VCaP (cell line): ENCODE measurements around the gene OVCH1.

Source experiments
- H3K27ac ChIP-seq: fragments of 450-650 bp; 2 replicates; pipeline ENCODE4 v1.5.1; 2017
- TF ChIP-seq, protein P1 (sequence below): fragments of 450-650 bp; conservative IDR thresholded peaks from 2 replicates; pipeline ENCODE4 v1.5.1; 2017; ENCODE audit warnings: mild to moderate bottlenecking, moderate library complexity

Gene OVCH1

DNA sequence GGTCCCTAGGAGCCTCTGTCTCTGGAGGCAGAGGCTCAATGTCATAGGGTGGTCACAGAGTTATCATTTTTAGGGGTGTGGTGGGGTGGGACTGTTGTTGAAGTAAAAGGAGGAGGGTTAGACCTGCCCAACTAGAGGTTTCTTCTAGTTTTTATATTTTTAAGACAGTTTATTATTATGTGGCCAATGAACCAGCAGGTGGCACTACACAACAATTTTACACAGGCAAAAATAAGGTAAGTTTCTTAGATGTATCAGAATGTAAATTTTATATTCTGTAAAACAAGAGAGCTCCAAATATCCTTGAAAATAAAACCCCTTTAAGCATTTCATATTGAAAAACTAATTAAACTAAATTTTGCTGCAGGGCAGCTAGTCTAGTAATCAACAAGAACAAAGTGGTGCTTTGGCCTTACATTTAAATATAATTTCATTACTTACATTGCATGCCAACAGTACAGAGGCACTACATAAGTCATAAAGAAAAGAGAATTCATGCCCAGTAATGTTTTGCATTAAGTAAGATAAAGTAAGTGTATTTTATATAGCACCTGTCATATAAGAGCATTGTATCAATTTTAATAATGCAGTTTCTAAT, 22.2 kb upstream of the OVCH1 start:
- TF ChIP-seq, protein P1, sequence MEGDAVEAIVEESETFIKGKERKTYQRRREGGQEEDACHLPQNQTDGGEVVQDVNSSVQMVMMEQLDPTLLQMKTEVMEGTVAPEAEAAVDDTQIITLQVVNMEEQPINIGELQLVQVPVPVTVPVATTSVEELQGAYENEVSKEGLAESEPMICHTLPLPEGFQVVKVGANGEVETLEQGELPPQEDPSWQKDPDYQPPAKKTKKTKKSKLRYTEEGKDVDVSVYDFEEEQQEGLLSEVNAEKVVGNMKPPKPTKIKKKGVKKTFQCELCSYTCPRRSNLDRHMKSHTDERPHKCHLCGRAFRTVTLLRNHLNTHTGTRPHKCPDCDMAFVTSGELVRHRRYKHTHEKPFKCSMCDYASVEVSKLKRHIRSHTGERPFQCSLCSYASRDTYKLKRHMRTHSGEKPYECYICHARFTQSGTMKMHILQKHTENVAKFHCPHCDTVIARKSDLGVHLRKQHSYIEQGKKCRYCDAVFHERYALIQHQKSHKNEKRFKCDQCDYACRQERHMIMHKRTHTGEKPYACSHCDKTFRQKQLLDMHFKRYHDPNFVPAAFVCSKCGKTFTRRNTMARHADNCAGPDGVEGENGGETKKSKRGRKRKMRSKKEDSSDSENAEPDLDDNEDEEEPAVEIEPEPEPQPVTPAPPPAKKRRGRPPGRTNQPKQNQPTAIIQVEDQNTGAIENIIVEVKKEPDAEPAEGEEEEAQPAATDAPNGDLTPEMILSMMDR, result peak; percentile 75
- H3K27ac ChIP-seq, result no peak overlapping the region

DNA sequence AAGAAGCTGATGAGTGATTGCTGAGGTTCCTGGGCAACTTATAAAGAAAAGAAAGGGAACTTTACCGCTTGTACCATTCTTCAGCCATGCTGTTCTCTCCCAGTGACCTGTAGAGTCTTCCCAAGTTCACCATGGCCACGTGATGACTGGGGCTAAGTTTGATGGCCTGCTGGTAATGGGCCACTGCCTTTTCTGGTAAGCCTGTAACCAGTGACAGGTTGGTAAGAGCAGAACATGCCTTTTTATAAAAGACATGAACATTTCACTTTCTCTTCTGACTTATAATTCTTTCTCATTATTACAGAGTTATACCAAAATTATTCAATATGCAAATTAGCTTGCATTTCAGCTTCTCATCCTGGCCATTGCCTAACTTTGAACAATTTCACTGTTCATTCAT, 20.9 kb upstream of the OVCH1 start:
- TF ChIP-seq, protein P1, result no peak
- H3K27ac ChIP-seq, result no peak overlapping the region

DNA sequence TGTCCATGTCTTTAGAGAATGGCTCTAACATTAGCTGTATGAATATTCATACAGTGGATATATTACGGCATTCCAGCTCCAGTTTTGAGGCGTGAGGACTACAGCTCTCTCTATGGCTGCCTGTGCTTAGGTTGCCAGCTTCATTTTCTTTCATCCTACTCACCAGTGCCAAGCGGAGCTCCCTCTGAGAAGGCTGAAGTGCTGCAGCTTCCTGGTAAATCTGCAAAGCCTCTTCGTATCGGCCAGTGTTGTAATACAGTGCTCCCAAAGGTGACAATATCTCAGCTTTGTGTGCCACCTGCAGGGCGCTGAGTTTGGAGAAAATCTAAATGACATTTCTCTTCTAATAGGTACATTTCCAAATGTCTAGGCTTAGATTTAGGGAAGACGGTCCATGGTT, 19.8 kb upstream of the OVCH1 start:
- TF ChIP-seq, protein P1, result peak; percentile 70
- no peak overlapping the region for H3K27ac ChIP-seq

DNA sequence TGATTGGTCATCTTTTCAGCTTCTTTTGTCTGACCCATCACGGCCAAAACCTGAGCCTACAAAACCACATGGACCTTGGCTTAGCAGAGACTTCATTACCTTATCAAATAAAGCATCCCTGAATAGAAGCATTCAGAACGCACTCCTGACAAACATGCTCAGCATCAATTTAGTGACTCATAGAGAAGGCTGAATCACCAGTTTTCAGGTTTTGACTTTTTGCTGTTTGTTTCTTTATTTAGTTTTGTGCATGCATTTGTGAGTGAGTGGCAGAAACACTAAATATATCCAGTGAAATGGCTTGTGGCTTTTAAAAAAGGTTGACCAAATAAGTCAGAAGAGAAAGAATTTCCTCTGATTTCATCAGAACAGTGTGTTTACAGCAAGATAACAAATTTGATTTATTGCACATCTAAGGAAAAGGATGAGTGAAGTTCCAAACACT, 19.0 kb upstream of the OVCH1 start:
- H3K27ac ChIP-seq, result no peak overlapping the region
- TF ChIP-seq, protein P1, result no peak

DNA sequence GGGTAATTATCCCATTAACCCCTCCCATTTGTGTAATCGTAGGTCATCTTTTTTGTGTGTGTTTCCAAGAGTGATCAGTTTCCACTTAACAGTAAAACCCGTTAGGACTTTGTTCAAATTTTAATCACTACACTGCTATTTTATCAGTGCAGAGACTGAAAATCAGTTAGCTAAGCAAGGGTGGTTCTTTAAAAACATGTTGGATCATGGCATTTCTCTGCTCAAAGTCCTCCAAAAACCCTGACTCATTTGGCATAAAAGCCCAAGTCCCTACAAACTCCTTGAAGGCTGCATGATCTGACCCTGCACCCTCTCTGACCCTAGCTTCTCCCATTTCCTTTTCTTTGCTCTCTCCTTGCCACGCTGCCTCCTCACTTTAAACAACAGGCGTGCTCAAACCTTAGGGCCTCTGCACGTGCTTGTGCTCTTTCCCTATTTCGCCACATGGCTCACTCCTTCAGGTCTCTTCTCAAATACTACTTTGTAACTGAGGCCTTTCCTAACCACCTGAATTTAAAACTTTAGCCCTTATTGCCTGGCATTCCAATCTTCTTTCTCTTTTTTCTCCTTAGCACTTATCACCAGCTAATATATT, 13.2 kb upstream of the OVCH1 start:
- TF ChIP-seq, protein P1, result no peak
- no peak overlapping the region for H3K27ac ChIP-seq

DNA sequence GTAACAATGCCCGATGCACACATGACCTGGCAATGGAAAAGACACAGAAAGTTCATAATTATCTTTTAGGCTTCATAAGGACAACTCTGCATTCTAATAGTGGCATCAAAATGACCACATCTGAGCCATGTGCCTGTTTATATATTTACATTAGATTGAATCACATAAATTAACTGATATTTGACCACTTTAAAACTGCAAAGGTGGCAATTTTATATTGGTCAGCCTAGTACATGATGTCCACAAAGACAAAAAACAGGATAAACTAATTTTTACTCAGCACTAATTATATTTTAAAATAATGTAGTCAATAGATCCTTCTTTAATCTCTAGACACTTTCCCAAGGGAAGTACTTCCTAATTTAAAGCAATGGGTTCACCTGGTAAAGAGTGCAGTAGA, 12.0 kb upstream of the OVCH1 start:
- H3K27ac ChIP-seq, result no peak overlapping the region
- TF ChIP-seq, protein P1, result no peak

DNA sequence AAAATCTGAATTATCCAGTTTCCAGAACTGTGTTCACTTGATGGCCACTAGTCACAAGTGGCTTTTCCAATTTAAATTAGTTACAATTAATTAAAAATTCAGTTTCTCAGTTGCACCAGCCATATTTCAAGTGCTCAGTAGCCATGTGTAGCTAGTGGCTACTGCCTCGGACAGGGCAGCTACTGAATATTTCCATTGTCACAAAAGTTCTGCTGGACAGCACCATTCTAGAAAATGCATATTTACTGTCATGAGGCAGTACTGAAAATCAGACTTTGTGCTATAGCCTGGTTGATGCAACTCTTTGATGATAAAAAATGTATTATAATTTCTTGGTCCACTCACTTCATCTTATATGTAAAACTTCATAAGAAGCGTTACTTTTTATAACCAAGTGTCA, 11.5 kb upstream of the OVCH1 start:
- H3K27ac ChIP-seq, result no peak overlapping the region
- TF ChIP-seq, protein P1, result no peak
